K562 (cell line): ENCODE data around the gene PODXL2.

Experiments
- BRF2 ChIP-seq: IDR thresholded peaks from 3 replicates; pipeline ENCODE4 v1.6.1; 2011; ENCODE audit warnings: borderline replicate concordance, mild to moderate bottlenecking; ENCODE audit not compliant: insufficient read length, insufficient read depth
- CTCF ChIP-seq, 3 experiments: IDR thresholded peaks in 2 of 3; conservative IDR thresholded peaks in 1 of 3; 2 replicates each; pipeline ENCODE4 v1.5.1; 2011 to 2012; ENCODE audit warnings: low read length in 3 of 3, mild to moderate bottlenecking in 3 of 3, control low read depth in 2 of 3, improper control_type of control experiment in 1 of 3, inconsistent platforms in 1 of 3, low read depth in 1 of 3, mixed read lengths in 1 of 3, moderate library complexity in 1 of 3; ENCODE audit not compliant: insufficient read depth in 2 of 3
- HMGXB4 ChIP-seq: sonication (generic); formaldehyde crosslinking; IDR thresholded peaks from 2 replicates; pipeline ENCODE4 v1.8.1; 2023; ENCODE audit warnings: mild to moderate bottlenecking, missing genetic modification reagents
- POLR2A ChIP-seq: fragments of 450-650 bp; conservative IDR thresholded peaks from 2 replicates; pipeline ENCODE4 v1.6.1; 2016
- SAFB2 ChIP-seq: fragments of 200-400 bp; formaldehyde crosslinking; IDR thresholded peaks from 2 replicates; pipeline ENCODE4 v1.6.1; 2018; ENCODE audit warnings: borderline replicate concordance, low read length, low read depth, moderate library complexity; ENCODE audit not compliant: severe bottlenecking
- SNRNP70 ChIP-seq: fragments of 200-400 bp; formaldehyde crosslinking; optimal IDR thresholded peaks from 2 replicates; pipeline ENCODE3; 2017; ENCODE audit warnings: low read depth, low read length

DNA sequence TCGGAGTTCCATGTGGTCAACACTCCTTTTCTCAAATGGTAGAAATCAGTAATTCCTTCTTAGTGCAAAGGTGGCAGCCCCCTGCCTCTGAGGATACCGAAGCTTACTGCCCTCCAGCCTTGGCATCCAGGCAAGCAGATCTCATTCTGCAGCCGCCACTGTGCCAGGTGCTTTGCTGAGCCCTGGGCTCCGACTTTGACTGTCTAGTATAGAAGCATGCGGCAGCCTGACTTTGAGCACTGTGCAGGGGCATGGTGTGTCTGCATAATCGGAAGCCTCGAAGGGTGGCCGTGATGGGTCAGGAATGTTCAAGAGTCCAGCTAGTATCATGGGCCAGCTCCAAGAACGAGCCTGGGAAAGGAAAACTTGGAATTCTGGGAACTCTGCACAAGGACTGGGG, 83.5 kb downstream of the PODXL2 start:
- TF ChIP-seq POLR2A = no peak
- no peak for TF ChIP-seq HMGXB4 (CRISPR knock-in tag)
- TF ChIP-seq CTCF (IDR thresholded peaks at IDR 0.05 in 2 of 3, conservative IDR thresholded peaks at IDR 0.05 in 1 of 3; ENCODE audit: insufficient read depth in 2 of 3, low read depth in 1 of 3, low read length in 3 of 3) = no peak
- TF ChIP-seq SNRNP70 = no peak
- no peak for TF ChIP-seq BRF2
- TF ChIP-seq SAFB2 = no peak
